IMR-90 (cell line): ENCODE measurements around the gene LIPI. TPM values are rescaled to one million over a fixed set of nuclear protein-coding genes. Genes with fewer than 3 reads are reported as not detected.
"Not testable (repeated sequence)": the region's sequence is repeated elsewhere in the genome, so short reads cannot be mapped to it uniquely, and the experiment has no call there.

Source experiments
- ATAC-seq: fragments of 200-7000 bp; cut with Tn5 transposase; 2 replicates; pipeline ENCODE4 v1.9.1; 2020; ENCODE audit warnings: low read depth, mild to moderate bottlenecking, moderate library complexity
- BruUV-seq: library from RNA; stranded (reverse); fragments of 400-500 nt; replicated peaks from 2 replicates; lab custom pipeline; 2021; lab: Mats Ljungman, UMichigan
- CTCF ChIA-PET: fragments of 300-600 bp; formaldehyde crosslinking; extraction: SDS; loops from one replicate; lab custom pipeline; 2021; ENCODE audit warnings: antibody characterized with exemption; lab: Yijun Ruan, JAX
- POLR2A ChIA-PET: fragments of 300-600 bp; sonication (Branson Sonifier 250); formaldehyde crosslinking; loops from one replicate; lab custom pipeline; 2022; ENCODE audit warnings: antibody characterized with exemption; ENCODE audit not compliant: unreplicated experiment; lab: Charles Lee
- DNase-seq: peaks from one replicate; pipeline ENCODE4 v3.0.0; 2013
- H2AFZ ChIP-seq: replicated peaks from 2 replicates; pipeline ENCODE3; 2013; ENCODE audit warnings: low read length, mild to moderate bottlenecking; ENCODE audit not compliant: poor library complexity
- H2AK5ac ChIP-seq: 2 replicates; pipeline ENCODE4 v1.6.1; 2013; ENCODE audit warnings: low read depth, low read length, inconsistent platforms
- H2AK9ac ChIP-seq: replicated peaks from 2 replicates; pipeline ENCODE3; 2013; ENCODE audit warnings: mild to moderate bottlenecking, low read depth, low read length, moderate library complexity; ENCODE audit not compliant: poor library complexity
- H2BK120ac ChIP-seq: 2 replicates; pipeline ENCODE4 v1.6.1; 2013; ENCODE audit warnings: low read depth, low read length, inconsistent platforms
- H2BK15ac ChIP-seq: 3 replicates; pipeline ENCODE4 v1.6.1; 2013; ENCODE audit warnings: low read depth, low read length, inconsistent platforms
- H2BK20ac ChIP-seq: 2 replicates; pipeline ENCODE4 v1.6.1; 2013; ENCODE audit warnings: low read depth, mild to moderate bottlenecking, inconsistent platforms, low read length, moderate library complexity
- H2BK5ac ChIP-seq: 2 replicates; pipeline ENCODE4 v1.6.1; 2013; ENCODE audit warnings: mild to moderate bottlenecking, low read depth, low read length, inconsistent platforms; ENCODE audit not compliant: poor library complexity, severe bottlenecking
- H3K14ac ChIP-seq: replicated peaks from 2 replicates; pipeline ENCODE4 v1.6.1; 2013; ENCODE audit warnings: low read depth, low read length, inconsistent platforms
- H3K18ac ChIP-seq: 2 replicates; pipeline ENCODE4 v1.6.1; 2013; ENCODE audit warnings: low read depth, low read length, control low read depth
- H3K23ac ChIP-seq: 2 replicates; pipeline ENCODE4 v1.6.1; 2013; ENCODE audit warnings: low read depth, low read length, inconsistent platforms
- H3K27ac ChIP-seq: 2 replicates; pipeline ENCODE4 v1.5.1; 2013; ENCODE audit warnings: mild to moderate bottlenecking, control low read depth, low read length; ENCODE audit not compliant: insufficient read depth
- H3K27me3 ChIP-seq: 2 replicates; pipeline ENCODE4 v1.6.1; 2013; ENCODE audit warnings: low read length; ENCODE audit not compliant: control insufficient read depth, insufficient read depth
- H3K36me3 ChIP-seq: 2 replicates; pipeline ENCODE4 v1.6.1; 2013; ENCODE audit warnings: low read length, mixed read lengths; ENCODE audit not compliant: control insufficient read depth, insufficient read depth
- H3K4ac ChIP-seq: 2 replicates; pipeline ENCODE4 v1.6.1; 2013; ENCODE audit warnings: low read depth, low read length, inconsistent platforms
- H3K4me1 ChIP-seq: 2 replicates; pipeline ENCODE4 v1.6.1; 2013; ENCODE audit warnings: low read length, mixed read lengths; ENCODE audit not compliant: control insufficient read depth, insufficient read depth
- H3K4me2 ChIP-seq: 2 replicates; pipeline ENCODE4 v1.6.1; 2013; ENCODE audit warnings: low read depth, mild to moderate bottlenecking, control low read depth, low read length, moderate library complexity
- H3K4me3 ChIP-seq: 2 replicates; pipeline ENCODE4 v1.5.1; 2013; ENCODE audit warnings: low read depth, mild to moderate bottlenecking, control low read depth, low read length, moderate library complexity; ENCODE audit not compliant: insufficient read depth
- H3K56ac ChIP-seq: 2 replicates; pipeline ENCODE4 v1.6.1; 2013; ENCODE audit warnings: low read length, inconsistent platforms; ENCODE audit not compliant: insufficient read depth; ENCODE audit errors: extremely low read depth
- H3K79me1 ChIP-seq, 2 experiments: 2 replicates each; pipeline ENCODE4 v1.6.1; 2013; ENCODE audit warnings: low read length in 2 of 2, inconsistent platforms in 1 of 2, low read depth in 1 of 2
- H3K9ac ChIP-seq: 2 replicates; pipeline ENCODE4 v1.6.1; 2013; ENCODE audit warnings: low read depth, low read length, control low read depth
- H3K9me1 ChIP-seq: 2 replicates; pipeline ENCODE4 v1.6.1; 2013; ENCODE audit warnings: low read length, inconsistent platforms; ENCODE audit not compliant: insufficient read depth
- H3K9me3 ChIP-seq: 2 replicates; pipeline ENCODE4 v1.6.1; 2013; ENCODE audit warnings: low read length; ENCODE audit not compliant: control insufficient read depth, insufficient read depth
- H4K20me1 ChIP-seq: 2 replicates; pipeline ENCODE4 v1.6.1; 2013; ENCODE audit warnings: low read length, inconsistent platforms; ENCODE audit not compliant: insufficient read depth
- H4K5ac ChIP-seq: 2 replicates; pipeline ENCODE4 v1.6.1; 2013; ENCODE audit warnings: mild to moderate bottlenecking, low read depth, low read length, control low read depth
- H4K8ac ChIP-seq, 2 experiments: 2 replicates each; pipeline ENCODE4 v1.6.1; 2013; ENCODE audit warnings: low read depth in 2 of 2, low read length in 2 of 2, control low read depth in 1 of 2, inconsistent platforms in 1 of 2
- H4K91ac ChIP-seq: 2 replicates; pipeline ENCODE4 v1.6.1; 2013; ENCODE audit warnings: low read depth, low read length, inconsistent platforms; ENCODE audit not compliant: insufficient read depth
- BHLHE40 ChIP-seq: fragments of 150-350 bp; IDR thresholded peaks from 2 replicates; pipeline ENCODE4 v1.6.1; 2016; ENCODE audit warnings: mild to moderate bottlenecking, low read depth, low read length
- WGBS, 2 experiments: methylation state at CpG; one replicate each; pipeline versions ENCODE4 v1.1.5 to v1.1.7; 2013; ENCODE audit warnings: missing lambda C conversion rate in 2 of 2; ENCODE audit not compliant: insufficient read length in 1 of 2; ENCODE audit errors: extremely low coverage in 2 of 2; 5-methylcytosine and 5-hydroxymethylcytosine counted together
- dilution Hi-C: fragments of 300-500 bp; cut with HindIII; formaldehyde crosslinking; loops from one replicate; pipeline ENCODE4 v1.14.3; 2018; ENCODE audit warnings: low sequenced_read_pairs; ENCODE audit not compliant: unreplicated experiment
- in situ Hi-C: fragments of 300-500 bp; cut with MboI; formaldehyde crosslinking; loops from 3 replicates; pipeline ENCODE4 v1.14.3; 2019; ENCODE audit warnings: low sequenced_read_pairs, inconsistent platforms, mixed read lengths
- intact Hi-C: fragments of 100-400 bp; cut with micrococcal nuclease; formaldehyde crosslinking; loops from 2 replicates; pipeline ENCODE4 v1.10.0; 2022
- polyA plus RNA-seq, 3 experiments: library from polyadenylated mRNA; depleted of rRNA; stranded (reverse); fragments of >200 nt; gene quantifications; 2 replicates each; pipeline ENCODE4 v1.2.3, GENCODE V29; 2012; ENCODE audit warnings: low replicate concordance in 1 of 3
- total RNA-seq: library from RNA; depleted of rRNA; stranded (reverse); fragments of >200 nt; gene quantifications from 2 replicates; pipeline ENCODE4 v1.2.3, GENCODE V29; 2012

Gene LIPI
- total and polyA plus RNA-seq, 2 of the 4 experiments (the other 2 are of a cell fraction), result not detected

- H2BK15ac ChIP-seq, H2AK5ac ChIP-seq, POLR2A ChIA-PET, in situ Hi-C loops, H4K20me1 ChIP-seq, H3K79me1 ChIP-seq, H2BK5ac ChIP-seq, H3K36me3 ChIP-seq, H3K9me1 ChIP-seq, H2BK20ac ChIP-seq, BruUV-seq, dilution Hi-C loops, H3K56ac ChIP-seq, H3K18ac ChIP-seq, H4K8ac ChIP-seq, H3K9me3 ChIP-seq, H2BK120ac ChIP-seq, H3K4ac ChIP-seq, H4K5ac ChIP-seq, H3K14ac ChIP-seq, H4K91ac ChIP-seq, H3K27me3 ChIP-seq, H3K4me1 ChIP-seq, H3K23ac ChIP-seq, H2AK9ac ChIP-seq, intact Hi-C loops: not testable (repeated sequence)
- H3K4me3 ChIP-seq, result peak overlapping the region; percentile 66
- peak overlapping the region; percentile 54; the same call in 1 of the 2 replicates for H3K9ac ChIP-seq
- CTCF ChIA-PET, result interaction anchor here (0.6 kb wide), 1 partner anchor 1047 kb away, joined by 3 read pairs; no protein-coding TSS in a partner anchor
- ATAC-seq, result peak; percentile 92
- H3K4me2 ChIP-seq, result peak overlapping the region; percentile 76
- 45% methylated on average over 4 of the region's 57 CpGs; no CpG with 5 or more reads in 1 of the 2 experiments for WGBS, 2 experiments
- peak; percentile 80 for TF ChIP-seq BHLHE40
- DNase-seq, result peak; percentile 54
- H3K27ac ChIP-seq, result peak overlapping the region; percentile 40; the same call in 1 of the 2 replicates
- peak overlapping the region; percentile 82 for H2AFZ ChIP-seq
These were observed 147.0 kb downstream of the LIPI start for GRCh38 chr21:14063620-14064295.

- POLR2A ChIA-PET, H3K18ac ChIP-seq, ATAC-seq, H3K27me3 ChIP-seq, H3K4me2 ChIP-seq, H2BK20ac ChIP-seq, H4K20me1 ChIP-seq, DNase-seq, H3K36me3 ChIP-seq, H3K14ac ChIP-seq, H2BK120ac ChIP-seq, H4K8ac ChIP-seq, H3K4me1 ChIP-seq, H3K4me3 ChIP-seq, H4K91ac ChIP-seq, H3K9me1 ChIP-seq, H3K4ac ChIP-seq, H2AFZ ChIP-seq, intact Hi-C loops, H3K23ac ChIP-seq, H3K79me1 ChIP-seq, H2BK5ac ChIP-seq, H4K5ac ChIP-seq, H3K9ac ChIP-seq, CTCF ChIA-PET, H2AK5ac ChIP-seq, H3K56ac ChIP-seq, H2BK15ac ChIP-seq, H3K9me3 ChIP-seq, H2AK9ac ChIP-seq, dilution Hi-C loops, BruUV-seq, H3K27ac ChIP-seq, in situ Hi-C loops: not testable (repeated sequence)
- no CpG with 5 or more reads among the region's 19 CpGs for WGBS, 2 experiments
These were observed 148.1 kb downstream of the LIPI start for GRCh38 chr21:14062684-14063083.
